ENCODE results near the gene SLC43A3.
"Not testable (repeated sequence)": the region's sequence is repeated elsewhere in the genome, so short reads cannot be mapped to it uniquely, and the experiment has no call there.

Gene SLC43A3

DNA sequence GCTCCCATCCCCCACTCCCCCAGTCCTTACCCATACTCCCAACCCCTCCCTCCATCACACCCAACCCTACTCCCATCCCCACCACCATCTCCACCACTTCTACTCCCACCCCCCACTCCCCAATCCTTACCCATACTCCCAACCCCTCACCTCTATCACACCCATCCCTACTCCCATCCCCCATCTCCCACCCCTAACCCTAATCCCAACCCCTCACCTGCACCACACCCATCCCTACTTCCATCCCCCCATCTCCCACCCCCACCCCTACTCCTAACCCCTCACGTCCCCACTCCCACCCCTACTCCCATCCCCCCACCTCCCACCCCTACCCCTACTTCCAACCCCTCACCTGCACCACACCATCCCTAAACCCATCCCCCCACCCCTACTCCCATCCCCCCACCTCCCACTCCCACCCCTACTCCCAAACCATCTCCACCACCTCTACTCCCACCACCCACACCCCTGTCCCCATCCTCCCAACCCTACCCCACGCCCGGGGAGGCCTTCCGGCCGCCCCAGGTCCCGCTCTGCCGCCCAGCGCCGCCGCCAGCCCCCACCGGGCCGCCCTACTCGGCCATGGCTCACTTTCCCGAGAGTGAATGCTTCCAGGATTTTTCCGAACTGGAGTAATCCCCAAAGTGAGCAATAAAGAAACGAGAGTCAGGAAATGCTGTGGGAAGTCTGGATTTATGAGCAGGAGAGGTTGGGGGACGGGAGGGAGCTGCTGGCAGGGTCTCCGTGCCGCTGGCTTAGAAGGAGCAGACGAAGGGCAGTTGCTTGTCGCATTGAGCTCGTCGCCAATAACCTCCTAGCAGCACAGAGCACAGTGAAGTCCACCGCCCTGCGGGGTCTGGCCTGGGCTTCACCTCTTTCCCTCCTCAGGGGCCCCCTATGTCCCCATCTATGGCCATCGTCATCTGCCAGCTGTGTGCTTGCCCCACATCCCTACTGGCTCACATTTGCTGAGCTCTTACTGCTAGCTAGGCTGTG lies 50.5 kb downstream of the SLC43A3 start:
- no peak for DNase-seq

DNA sequence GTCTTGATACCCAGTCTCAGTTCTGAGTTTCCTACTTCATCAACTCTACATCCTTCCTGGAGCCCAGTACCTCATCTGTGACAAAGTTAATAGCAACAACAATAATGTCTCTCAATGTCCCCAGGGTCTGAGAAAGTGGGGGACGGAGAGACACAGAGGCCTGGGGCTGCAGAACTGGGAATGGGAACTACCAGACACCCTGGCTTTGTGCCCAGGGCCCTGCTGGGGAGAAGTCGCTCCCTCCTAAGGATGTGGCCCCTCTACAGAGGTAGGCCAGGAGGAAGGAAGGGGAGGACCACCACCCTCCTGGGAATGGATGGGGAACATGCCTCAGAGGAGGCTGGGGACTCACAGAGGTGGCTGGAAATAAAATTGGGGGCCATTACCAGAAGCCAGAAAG lies 51.4 kb downstream of the SLC43A3 start:
- no peak for DNase-seq

DNA sequence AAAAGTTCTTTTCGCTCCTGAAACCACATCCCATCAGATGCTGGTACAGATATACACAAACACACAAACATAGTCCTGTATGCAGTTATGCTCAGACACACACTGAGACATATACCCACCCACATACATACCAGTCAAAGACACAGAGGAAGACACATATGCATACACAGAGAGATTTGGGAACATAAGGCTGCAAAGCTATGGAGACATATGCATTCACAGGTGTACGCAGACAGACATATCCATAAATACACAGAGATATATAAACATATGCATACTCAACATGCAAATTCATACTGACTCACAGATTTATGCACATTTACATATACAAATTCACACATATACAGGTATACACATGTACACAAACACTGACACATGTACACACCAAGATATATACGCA lies 52.0 kb downstream of the SLC43A3 start:
- DNase-seq = no peak

DNA sequence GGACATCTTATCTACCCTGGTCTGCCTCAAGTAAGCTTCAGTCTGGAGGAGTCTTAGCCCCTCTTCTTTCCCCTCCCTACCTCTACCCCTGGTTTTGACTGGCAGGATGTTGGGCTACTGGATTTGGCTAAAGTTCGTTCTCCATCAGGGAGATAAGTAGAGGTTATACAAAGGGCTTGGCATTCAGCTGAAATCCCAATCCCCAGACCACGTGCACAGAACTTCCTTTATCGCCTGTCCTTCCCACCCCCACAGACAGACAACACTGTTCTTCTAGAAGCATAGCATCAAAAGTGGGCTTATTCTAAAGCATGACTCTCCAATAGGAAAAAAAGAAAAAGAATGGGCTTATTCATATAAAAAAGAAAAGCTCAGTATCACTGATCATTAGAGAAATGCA lies 53.8 kb downstream of the SLC43A3 start:
- no peak for DNase-seq

DNA sequence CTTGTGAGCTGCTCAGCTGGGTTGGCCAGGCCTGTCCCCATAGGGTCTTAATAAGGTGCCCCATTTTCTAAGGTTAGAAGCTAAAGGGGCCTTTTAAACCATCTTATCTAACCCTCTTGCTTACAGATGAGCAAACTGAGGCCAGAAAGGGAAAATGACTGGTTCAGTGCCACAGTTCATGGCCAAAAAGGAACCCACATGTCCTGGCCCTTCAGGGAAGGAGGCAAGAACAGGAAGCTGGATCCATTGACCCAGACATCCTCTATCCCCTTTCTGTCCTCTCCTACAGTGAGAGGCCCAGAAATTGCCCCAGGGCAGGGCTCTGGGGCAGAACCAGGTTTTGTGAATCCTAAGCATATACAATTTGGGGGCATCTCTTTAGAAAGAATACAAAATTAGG lies 56.0 kb downstream of the SLC43A3 start:
- DNase-seq = no peak

DNA sequence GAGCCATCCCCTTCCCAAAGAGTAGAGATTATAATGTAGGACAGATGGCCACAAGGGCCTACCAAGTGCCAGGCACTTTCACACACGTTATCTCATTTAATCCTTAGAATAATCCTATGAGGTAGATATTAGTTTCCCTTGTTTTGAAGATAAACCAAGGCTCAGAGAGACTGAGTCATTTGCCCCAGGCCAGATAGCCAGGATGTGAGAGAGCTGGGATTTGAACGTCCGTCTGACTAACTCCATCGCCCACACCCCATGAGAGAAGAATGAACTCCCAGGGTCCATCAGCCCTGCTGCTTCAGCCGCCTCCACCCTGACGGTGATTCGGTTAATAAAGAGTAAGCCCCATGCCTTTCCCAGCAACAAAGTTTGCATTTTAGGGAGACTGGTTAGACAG lies 56.7 kb downstream of the SLC43A3 start:
- no peak for DNase-seq

DNA sequence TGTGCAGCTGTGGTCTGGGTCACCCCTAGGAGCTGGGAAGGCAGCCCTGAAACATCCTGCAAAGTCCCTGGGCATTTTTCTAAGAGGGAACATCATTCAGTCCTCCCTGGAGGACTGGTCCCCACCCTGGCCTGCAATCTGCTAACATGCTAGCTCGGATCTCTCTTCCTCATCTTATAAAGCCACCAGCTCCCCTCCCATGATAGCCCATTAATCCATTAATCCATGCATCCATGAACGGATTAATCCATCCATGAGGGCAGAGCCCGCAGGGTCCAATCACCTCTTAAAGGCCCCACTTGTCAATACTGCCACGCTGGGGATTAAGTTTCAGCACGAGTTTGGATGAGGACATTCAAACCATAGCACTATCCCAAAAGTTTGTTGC lies 58.1 kb downstream of the SLC43A3 start:
- no peak for DNase-seq

DNA sequence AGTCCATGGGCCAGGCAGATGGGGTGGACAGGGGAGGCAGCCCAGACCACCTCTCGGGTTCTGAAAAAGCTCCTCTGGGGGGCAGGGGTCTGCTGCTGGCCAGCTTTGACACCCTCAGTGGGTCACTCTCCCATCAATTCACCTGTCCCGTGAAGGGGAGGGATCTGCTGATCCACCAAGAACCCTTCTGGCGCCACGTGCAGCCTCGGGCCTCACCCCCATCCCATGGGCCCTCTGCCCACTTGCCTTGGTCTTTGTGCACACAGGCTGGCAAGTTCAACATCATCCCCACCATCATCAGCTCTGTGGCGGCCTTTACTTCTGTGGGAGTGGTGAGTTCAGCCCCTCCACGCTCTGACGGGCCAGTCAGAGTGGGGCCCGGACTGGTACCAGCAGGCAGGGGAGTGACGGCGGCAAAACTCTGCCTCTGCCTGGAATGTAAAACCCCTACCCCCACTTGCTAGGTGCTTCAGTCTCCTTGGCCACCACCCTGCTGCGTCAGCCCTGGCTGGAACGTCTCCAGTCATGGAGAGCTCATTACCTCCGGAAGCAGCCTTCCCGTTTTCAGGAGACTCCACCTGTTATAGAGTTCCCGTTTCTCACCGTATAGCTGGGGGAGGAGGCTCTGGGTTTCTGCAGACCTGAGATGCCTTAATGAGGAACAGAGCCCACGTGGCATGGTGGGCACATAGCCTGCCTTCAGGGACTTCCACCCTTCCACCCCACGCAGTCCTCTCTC lies 58.6 kb downstream of the SLC43A3 start:
- DNase-seq = no peak

DNA sequence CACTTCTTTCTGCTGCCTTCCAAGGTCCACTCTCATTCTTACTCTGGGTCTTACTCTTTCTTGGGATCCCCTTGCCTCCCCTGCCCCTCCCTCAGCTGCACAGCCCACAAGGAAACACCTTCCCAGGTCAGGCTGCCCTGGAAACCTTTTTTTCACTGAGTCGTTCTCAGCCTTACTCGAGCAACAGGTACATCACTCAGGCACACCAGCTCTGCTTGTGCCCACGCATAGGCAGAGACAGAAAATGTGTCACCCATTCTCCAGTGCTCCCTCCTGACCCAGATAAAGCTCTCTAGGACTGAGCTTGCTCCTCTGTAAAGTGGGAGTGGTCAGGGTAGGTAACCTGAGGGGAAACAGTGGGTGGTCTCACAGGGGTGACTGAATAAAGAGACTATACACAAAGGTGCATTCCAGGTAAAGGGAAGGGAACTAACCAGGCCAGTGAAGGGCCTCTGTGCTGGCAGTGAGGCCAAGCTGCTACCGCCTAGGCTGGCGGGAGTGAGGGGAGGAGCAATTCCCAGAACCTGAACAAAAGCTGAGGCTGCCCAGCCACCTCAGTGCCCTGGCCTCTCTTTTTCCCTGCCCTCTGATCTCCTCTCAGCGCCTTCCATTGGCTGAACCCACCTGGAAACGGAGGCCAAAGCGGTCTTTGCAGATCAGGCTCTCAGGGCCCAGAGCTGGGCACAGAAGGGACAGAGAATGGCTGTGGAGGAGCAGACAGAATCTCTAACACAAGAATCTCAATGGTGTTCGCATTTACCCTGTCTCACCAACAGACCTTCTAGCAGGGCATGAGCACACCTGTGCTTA lies 61.9 kb downstream of the SLC43A3 start:
- no peak for DNase-seq

DNA sequence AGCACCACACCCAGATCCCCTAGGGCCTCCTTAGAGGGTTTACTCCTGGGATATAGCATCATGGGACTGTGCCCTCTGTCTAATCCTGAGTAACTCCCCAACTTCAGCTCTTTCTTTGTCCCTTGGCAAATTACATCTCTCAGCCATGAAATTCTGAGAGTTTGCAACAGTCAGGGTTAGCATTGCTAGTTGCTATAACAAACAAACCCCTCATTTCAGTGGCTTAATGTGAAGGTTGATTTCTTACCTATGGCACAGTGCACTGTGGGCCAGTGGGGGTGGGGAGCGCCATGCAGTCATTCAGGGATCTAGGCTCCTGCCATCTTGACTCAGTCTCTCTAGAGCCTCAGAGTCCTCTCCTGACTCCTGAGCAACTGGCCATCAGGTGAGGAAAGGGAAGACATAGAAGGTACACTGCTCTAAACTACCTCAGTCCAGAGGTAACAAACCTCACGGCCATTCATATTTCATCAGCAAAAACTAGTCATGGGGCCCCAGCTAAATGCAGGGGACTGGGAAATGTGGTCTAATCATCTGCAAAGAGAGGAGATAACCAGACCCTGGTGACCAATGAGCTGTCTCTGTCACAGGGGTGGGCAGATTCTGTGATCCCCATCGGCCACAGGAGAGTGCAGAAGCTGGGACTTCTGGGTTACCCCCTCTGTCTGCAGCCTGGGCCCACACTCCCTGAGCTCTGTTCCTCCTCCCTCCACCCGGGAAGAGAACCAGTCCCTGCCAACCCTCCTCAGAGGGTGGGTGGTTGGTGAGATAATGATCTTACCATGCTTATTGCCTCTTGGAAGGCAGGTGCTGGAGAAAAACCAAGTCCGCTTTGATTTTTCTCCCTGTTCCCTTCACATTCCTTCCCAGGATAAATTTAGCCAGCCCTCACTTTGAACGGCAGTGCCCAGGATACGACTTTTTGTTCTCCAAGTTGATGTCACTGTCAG lies 63.5 kb downstream of the SLC43A3 start:
- no peak for DNase-seq

DNA sequence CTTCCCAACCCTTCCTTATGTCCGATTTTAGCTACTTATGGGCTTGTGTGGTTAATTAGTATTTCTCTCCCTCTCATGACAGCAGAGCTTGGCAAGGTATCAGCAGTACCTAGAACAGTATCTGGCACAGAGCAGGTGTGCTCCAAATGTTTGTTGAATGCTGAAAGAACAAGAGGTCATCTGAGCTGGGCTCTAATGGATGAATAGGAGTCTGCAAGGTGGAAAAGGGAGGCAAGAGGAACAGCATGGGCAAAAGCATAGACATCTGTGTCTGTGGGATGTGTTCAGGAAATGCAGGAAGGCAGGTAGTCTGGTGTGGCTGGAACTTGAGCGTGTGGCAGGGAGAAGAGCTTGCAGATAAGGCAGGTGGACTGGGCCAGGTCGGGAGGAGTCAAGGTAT lies 65.0 kb downstream of the SLC43A3 start:
- no peak for DNase-seq

DNA sequence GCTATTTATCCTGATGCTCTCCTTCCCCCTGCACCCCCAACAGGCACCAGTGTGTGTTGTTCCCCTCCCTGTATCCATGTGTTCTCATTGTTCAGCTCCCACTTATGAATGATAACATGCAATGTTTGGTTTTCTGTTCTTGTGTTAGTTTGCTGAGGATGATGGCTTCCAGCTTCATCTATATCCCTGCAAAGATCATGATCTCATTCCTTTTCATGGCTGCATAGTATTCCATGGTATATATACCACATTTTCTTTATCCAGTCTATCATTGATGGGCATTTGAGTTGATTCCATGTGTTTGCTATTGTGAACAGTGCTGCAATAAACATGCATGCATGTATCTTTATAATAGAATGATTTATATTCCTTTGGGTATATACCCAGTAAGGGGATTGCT lies 65.5 kb downstream of the SLC43A3 start:
- not testable (repeated sequence) for DNase-seq

DNA sequence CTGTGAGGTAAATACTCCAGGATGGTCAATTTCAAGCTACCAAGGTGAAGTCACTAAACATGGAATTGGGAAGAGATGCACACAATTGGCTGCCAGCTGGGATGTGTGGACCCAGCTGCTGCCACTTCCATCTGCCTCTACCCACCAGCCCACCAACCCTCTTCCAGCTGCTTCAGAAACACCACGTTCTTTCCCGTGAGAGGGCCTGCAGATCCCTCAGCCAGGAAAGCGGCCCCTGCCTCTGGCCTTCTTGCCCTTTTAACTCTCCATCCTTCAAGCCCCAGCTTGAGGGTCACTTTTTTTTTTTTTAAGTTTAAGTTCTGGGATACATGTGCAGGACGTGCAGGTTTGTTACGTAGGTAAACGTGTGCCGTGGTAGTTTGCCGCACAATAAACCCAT lies 65.9 kb downstream of the SLC43A3 start:
- DNase-seq = no peak

DNA sequence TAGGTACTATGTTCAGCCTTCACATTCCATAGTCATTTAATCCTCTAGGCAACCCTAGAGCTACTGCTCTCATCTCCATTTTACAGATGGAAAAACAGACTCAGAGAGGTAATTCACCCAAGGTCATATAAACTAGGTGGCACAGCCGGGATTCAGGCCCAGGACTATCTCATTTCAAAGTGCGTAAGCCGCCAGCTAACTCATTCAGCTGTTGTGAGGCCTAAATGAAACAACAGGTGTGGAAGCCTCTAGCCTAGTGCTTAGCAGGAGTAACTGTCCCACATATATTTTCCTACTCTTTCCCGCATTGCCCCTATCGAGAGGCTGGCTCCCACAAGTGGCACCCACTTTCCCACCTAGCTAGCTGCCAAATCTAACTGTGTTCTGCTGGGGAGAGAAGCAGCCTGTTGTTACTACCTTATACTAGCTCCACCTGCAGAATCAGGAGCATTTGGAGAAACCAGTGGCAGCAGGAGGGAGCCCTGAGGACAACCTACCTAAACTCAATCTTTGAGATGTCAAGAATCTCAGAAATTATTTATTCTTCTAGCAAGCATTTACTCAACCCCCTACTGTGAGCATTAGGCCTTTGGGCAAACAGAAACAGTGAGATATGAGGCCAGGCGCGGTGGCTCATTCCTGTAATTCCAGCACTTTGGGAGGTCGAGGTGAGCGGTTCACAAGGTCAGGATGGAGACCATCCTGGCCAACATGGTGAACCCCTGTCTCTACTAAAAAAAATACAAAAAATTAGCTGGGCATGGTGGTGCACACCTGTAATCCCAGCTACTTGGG lies 66.8 kb downstream of the SLC43A3 start:
- no peak for DNase-seq

DNA sequence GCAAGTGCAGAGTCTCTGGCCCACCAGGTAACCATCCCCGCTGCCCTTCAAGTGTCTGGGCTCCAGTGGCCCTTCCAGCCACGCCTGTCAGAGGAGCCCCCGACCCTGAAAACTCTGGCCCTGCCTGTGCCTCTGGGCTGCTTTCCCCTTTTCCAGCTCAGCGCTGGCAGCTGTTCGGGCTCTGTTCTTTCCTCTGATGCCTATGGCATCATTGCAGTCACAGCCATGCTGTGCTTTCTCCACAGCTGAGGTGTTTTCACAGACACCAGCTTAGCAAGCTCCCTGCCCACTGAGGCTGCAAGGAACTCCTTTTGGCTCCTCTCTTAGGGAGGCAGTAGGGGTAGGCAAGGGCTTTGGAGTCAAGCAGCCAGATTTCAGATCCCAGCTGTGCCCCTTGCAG lies 67.5 kb downstream of the SLC43A3 start:
- DNase-seq = no peak

DNA sequence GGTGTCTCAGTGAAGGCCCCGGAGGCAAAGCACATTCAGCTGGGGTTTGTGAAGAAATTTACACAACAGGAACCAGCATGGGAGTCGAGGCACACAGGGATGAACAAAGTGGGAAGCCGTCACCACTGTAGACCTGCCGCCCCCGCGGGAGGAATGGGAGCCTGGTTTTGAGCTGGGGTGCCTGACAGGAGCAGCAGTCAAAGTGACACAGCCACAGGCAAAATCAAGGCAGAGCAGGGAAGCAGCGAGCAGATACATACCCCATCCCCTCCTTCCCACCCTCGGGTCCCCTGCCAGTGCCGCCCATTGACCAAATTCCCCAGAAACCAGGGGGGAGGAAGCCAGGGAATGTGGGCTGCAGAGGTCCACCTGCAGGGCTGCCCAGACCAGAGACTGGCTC lies 67.9 kb downstream of the SLC43A3 start:
- no peak for DNase-seq

DNA sequence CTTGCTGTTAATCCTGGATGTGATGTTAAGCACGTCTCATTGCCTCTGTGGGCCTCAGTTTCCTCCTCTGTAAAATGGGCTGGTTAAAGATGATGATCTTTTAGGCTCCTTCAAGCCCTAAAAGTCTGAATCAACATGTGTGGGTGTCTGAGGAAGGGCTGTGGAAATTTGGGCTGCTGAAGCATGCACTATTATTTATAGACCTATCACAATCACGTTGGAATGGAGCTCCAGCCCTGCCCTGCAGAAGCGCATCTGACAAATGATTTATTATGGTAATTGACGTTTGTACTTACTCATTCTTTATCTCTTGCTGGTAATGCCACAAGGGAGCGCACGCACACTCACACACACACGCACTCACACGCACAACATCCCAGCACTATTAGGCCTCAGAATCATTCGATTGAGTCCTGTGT lies 68.4 kb downstream of the SLC43A3 start:
- DNase-seq = no peak

DNA sequence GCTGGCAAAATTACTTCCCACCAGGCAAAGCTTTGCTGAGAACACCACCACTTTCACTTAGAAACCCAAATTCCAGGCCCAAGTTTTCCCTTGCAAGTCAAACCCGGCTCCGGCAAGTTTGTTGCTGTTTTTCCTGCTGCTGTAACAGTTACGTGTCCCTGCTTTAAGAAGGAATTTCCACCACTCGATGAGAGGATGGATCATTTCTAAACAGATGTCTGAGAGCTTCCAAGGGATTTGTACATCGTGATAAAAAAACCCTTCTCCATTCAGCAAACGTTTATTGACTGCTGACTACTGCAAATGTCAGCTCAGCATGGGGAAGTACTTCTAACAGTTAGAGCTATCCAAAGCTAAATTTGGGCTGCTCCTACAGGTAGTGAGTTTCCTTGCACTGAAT lies 69.1 kb downstream of the SLC43A3 start:
- no peak for DNase-seq

DNA sequence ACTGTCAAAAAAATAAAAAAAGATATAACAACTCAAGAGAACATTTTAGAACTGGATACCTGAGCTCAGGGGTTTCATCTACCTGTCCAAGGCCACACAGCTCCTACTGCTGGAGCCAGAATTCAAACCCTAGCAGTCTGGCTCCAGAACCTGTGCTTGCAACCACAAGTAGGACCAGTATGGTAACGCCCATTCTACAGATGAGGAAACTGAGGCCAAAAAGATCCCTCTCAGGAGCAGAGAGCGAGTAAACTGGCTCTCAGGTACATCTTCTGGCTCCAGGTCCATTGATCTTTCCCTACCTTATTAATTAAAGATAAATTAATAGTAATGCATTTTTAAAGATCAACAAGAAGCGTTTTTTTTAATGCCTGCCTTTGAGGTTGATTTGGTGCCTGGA lies 69.6 kb downstream of the SLC43A3 start:
- no peak for DNase-seq
